Measurements from ENCODE around the gene RXRA.

RXRA gene

GRCh38 chr9:134433909-134434882, 107.9 kb downstream of the RXRA start (continued):
- TF ChIP-seq ZNF26 (tag by site-specific recombination; IDR thresholded peaks at IDR 0.05) (no peak), ZSCAN18 (tag by site-specific recombination; IDR thresholded peaks at IDR 0.05) (no peak), ZNF37A (tag by site-specific recombination; IDR thresholded peaks at IDR 0.05) (no peak), GLIS1 (tag by site-specific recombination; IDR thresholded peaks at IDR 0.05) (peak; percentile 26; the same call in 1 of the 2 replicates), ZBTB21 (tag by site-specific recombination; IDR thresholded peaks at IDR 0.05) (no peak), GLIS2 (tag by site-specific recombination; IDR thresholded peaks at IDR 0.05) (no peak; the same call in 1 of the 2 replicates), ZNF544 (tag by site-specific recombination; IDR thresholded peaks at IDR 0.05) (no peak), ZNF571 (tag by site-specific recombination; IDR thresholded peaks at IDR 0.05) (no peak), ZNF23 (tag by site-specific recombination; IDR thresholded peaks at IDR 0.05; ENCODE audit: borderline replicate concordance) (no peak), ZSCAN30 (tag by site-specific recombination; IDR thresholded peaks at IDR 0.05) (peak; percentile 66; the same call in 1 of the 2 replicates), WT1 (tag by site-specific recombination; IDR thresholded peaks at IDR 0.05) (no peak), ZNF24 (tag by site-specific recombination; IDR thresholded peaks at IDR 0.05) (0 out of 2 replicates have a peak, but pooled peaks have one; percentile 37), ZNF530 (tag by site-specific recombination; IDR thresholded peaks at IDR 0.05; ENCODE audit: low read depth) (no peak), PBX3 (CRISPR knock-in tag; IDR thresholded peaks at IDR 0.05) (no peak), ZNF114 (tag by site-specific recombination; IDR thresholded peaks at IDR 0.05) (no peak), OVOL3 (tag by site-specific recombination; IDR thresholded peaks at IDR 0.05) (no peak), ZSCAN16 (tag by site-specific recombination; IDR thresholded peaks at IDR 0.05) (0 out of 2 replicates have a peak, but pooled peaks have one; percentile 42), ZNF580 (tag by site-specific recombination; IDR thresholded peaks at IDR 0.05) (0 out of 2 replicates have a peak, but pooled peaks have one; percentile 18), REPIN1 (tag by site-specific recombination; IDR thresholded peaks at IDR 0.05; ENCODE audit: low read depth) (no peak), ZNF404 (tag by site-specific recombination; IDR thresholded peaks at IDR 0.05) (no peak), YY2 (tag by site-specific recombination; IDR thresholded peaks at IDR 0.05) (no peak)

GRCh38 chr9:134434894-134435506, 108.7 kb downstream of the RXRA start:
- ChIA-PET POLR2A (interaction anchor here (0.8 to 1.3 kb wide), 5 partner anchors 108 to 270 kb away, joined by 3 to 7 read pairs (median 5); no protein-coding TSS in a partner anchor), CTCF (interaction anchor here (0.7 to 3.2 kb wide), 7 partner anchors 8 to 266 kb away, joined by 3 to 14 read pairs (median 3); no protein-coding TSS in a partner anchor)
- H3K9me3 ChIP-seq (ENCODE audit: control insufficient read depth, insufficient read depth, low read depth, low read length), result no peaks in the 10 kb centered on the region
- H3K27ac ChIP-seq (ENCODE audit: extremely low read depth, low read depth, low read length), result peak overlapping the region; percentile 70
- H3K36me3 ChIP-seq (ENCODE audit: control insufficient read depth in 2 of 2, insufficient read depth in 1 of 2, low read length in 2 of 2), result peaks cover 0 to 35% of the 10 kb centered on the region in 2 experiments; a peak in 1 of 3 replicates
- H3K4me3 ChIP-seq (ENCODE audit: low read depth, low read length), result no peak overlapping the region
- H3K4me1 ChIP-seq (ENCODE audit: control insufficient read depth, insufficient read depth, low read length), result peaks cover 4% of the 10 kb centered on the region; the same call in 1 of the 2 replicates
- TF ChIP-seq ZNF433 (tag by site-specific recombination; IDR thresholded peaks at IDR 0.05; ENCODE audit: low read depth), result no peak
- no peak for TF ChIP-seq ZNF311 (tag by site-specific recombination; IDR thresholded peaks at IDR 0.05; ENCODE audit: borderline replicate concordance)
- TF ChIP-seq ZSCAN16 (tag by site-specific recombination; IDR thresholded peaks at IDR 0.05), result no peak
- TF ChIP-seq ZNF623 (tag by site-specific recombination; IDR thresholded peaks at IDR 0.05), result no peak
- peak; percentile 74 for TF ChIP-seq ZXDB (tag by site-specific recombination; IDR thresholded peaks at IDR 0.05)
- no peak for TF ChIP-seq ZFP3 (tag by site-specific recombination; IDR thresholded peaks at IDR 0.05; ENCODE audit: low read depth)
- no peak for TF ChIP-seq ZNF473 (tag by site-specific recombination; IDR thresholded peaks at IDR 0.05)
- TF ChIP-seq ZNF302 (tag by site-specific recombination; IDR thresholded peaks at IDR 0.05; ENCODE audit: low read depth), result no peak
- no peak for TF ChIP-seq ZNF155 (tag by site-specific recombination; IDR thresholded peaks at IDR 0.05)
- peak; percentile 54; the same call in 1 of the 2 replicates for TF ChIP-seq KLF8 (tag by site-specific recombination; IDR thresholded peaks at IDR 0.05)

All from HEK293 (cell line).